HepG2 (cell line): Measurements from ENCODE around the gene MRFAP1L1. TPM values are rescaled to one million over a fixed set of nuclear protein-coding genes. Genes with fewer than 3 reads are reported as not detected.

Source experiments
- ATAC-seq: fragments of 200-7000 bp; cut with Tn5 transposase; 3 replicates; pipeline ENCODE4 v1.9.1; 2020; ENCODE audit warnings: mild to moderate bottlenecking, moderate library complexity
- BruUV-seq: library from RNA; stranded (reverse); fragments of 400-500 nt; replicated peaks from 2 replicates; lab custom pipeline; 2021; lab: Mats Ljungman, UMichigan
- CTCF ChIA-PET: fragments of 300-600 bp; formaldehyde crosslinking; extraction: SDS; loops from one replicate; lab custom pipeline; 2021; ENCODE audit warnings: low total read pairs, inconsistent platforms, low intra/inter-chr PET ratio; lab: Yijun Ruan, JAX
- POLR2A ChIA-PET: fragments of 350-600 bp; sonication (Branson Sonifier 250); formaldehyde crosslinking; loops from one replicate; lab custom pipeline; 2020; ENCODE audit warnings: antibody characterized with exemption, inconsistent platforms; lab: Yijun Ruan, JAX
- DNase-seq: peaks from one replicate; pipeline ENCODE4 v3.0.0-alpha.2; 2015; ENCODE audit warnings: low spot score
- FAIRE-seq: peaks from 3 replicates; lab custom pipeline; 2011; peaks lifted over from hg19 to GRCh38; lab: Jason Lieb, UNC
- H2AFZ ChIP-seq: one replicate; pipeline ENCODE4 v1.6.1; 2011; ENCODE audit warnings: low read length, inconsistent platforms
- H3K27ac ChIP-seq: fragments of 300-600 bp; 3 replicates; pipeline ENCODE4 v1.8.0; 2011; ENCODE audit warnings: mixed run types, mild to moderate bottlenecking, mixed read lengths, low read length, inconsistent platforms; ENCODE audit not compliant: insufficient read depth; ENCODE audit errors: extremely low read length
- H3K27me3 ChIP-seq, 2 experiments: fragments of 200-600 bp in 1 of 2; 2 replicates in 1 of 2; 3 replicates in 1 of 2; pipeline versions ENCODE4 v1.6.0 to v1.8.0; 2011; ENCODE audit warnings: low read length in 2 of 2, mild to moderate bottlenecking in 2 of 2, moderate library complexity in 2 of 2, inconsistent platforms in 1 of 2; ENCODE audit not compliant: insufficient read depth in 2 of 2, control insufficient read depth in 1 of 2
- H3K36me3 ChIP-seq, 2 experiments: fragments of 200-600 bp in 1 of 2; replicated peaks in 1 of 2; 2 replicates in 1 of 2; 3 replicates in 1 of 2; pipeline versions ENCODE4 v1.5.1 to v1.8.0; 2011; ENCODE audit warnings: low read length in 2 of 2, inconsistent platforms in 1 of 2; ENCODE audit not compliant: insufficient read depth in 2 of 2, control insufficient read depth in 1 of 2
- H3K4me1 ChIP-seq: 2 replicates; pipeline ENCODE4 v1.5.1; 2012; ENCODE audit warnings: low read length, inconsistent platforms; ENCODE audit not compliant: insufficient read depth
- H3K4me2 ChIP-seq: 2 replicates; pipeline ENCODE4 v1.6.0; 2011; ENCODE audit warnings: low read depth, low read length, inconsistent platforms
- H3K4me3 ChIP-seq, 3 experiments: fragments of 200-600 bp in 1 of 3; sonication (generic), shearing (Covaris generic) in 1 of 3; replicated peaks in 1 of 3; 2 replicates each; pipeline ENCODE4 v1.5.1; 2011 to 2016; ENCODE audit warnings: low read length in 3 of 3, inconsistent platforms in 2 of 3, low read depth in 2 of 3, mild to moderate bottlenecking in 2 of 3, control low read depth in 1 of 3, mixed read lengths in 1 of 3; ENCODE audit not compliant: insufficient read depth in 1 of 3
- H3K79me2 ChIP-seq: one replicate; pipeline ENCODE4 v1.6.1; 2011; ENCODE audit warnings: low read length, inconsistent platforms; ENCODE audit not compliant: insufficient read depth
- H3K9ac ChIP-seq: 2 replicates; pipeline ENCODE4 v1.6.0; 2011; ENCODE audit warnings: mild to moderate bottlenecking, low read depth, low read length, inconsistent platforms; ENCODE audit not compliant: insufficient read depth
- H3K9me3 ChIP-seq: 2 replicates; pipeline ENCODE4 v1.5.1; 2012; ENCODE audit warnings: mild to moderate bottlenecking, low read length
- H4K20me1 ChIP-seq: 2 replicates; pipeline ENCODE4 v1.6.0; 2011; ENCODE audit warnings: inconsistent platforms, mild to moderate bottlenecking, low read length, moderate library complexity; ENCODE audit not compliant: insufficient read depth
- KDM1A ChIP-seq: IDR thresholded peaks from 2 replicates; pipeline ENCODE4 v1.6.1; 2016; ENCODE audit warnings: missing compliant biosample characterization
- POLR2G ChIP-seq: fragments of 200-400 bp; formaldehyde crosslinking; IDR thresholded peaks from 2 replicates; pipeline ENCODE4 v1.6.1; 2018; ENCODE audit warnings: mild to moderate bottlenecking, low read depth, low read length, moderate library complexity
- RCOR2 ChIP-seq: IDR thresholded peaks from 2 replicates; pipeline ENCODE4 v1.6.1; 2016; ENCODE audit warnings: missing biosample characterization, missing genetic modification reagents
- SMYD3 ChIP-seq: sonication (generic); formaldehyde crosslinking; IDR thresholded peaks from 2 replicates; pipeline ENCODE4 v1.8.1; 2023; ENCODE audit warnings: mild to moderate bottlenecking, missing genetic modification reagents
- ZC3H4 ChIP-seq: sonication (generic); formaldehyde crosslinking; IDR thresholded peaks from 2 replicates; pipeline ENCODE4 v1.4.0; 2020; ENCODE audit warnings: missing genetic modification reagents, borderline replicate concordance
- ZFP1 ChIP-seq: IDR thresholded peaks from 2 replicates; pipeline ENCODE4 v1.6.1; 2016
- ZFP36L1 ChIP-seq: sonication (generic); formaldehyde crosslinking; IDR thresholded peaks from 2 replicates; pipeline ENCODE4 v1.8.0; 2022; ENCODE audit warnings: mild to moderate bottlenecking, missing genetic modification reagents, moderate library complexity
- ZMYM2 ChIP-seq: sonication (generic); formaldehyde crosslinking; IDR thresholded peaks from 2 replicates; pipeline ENCODE4 v1.8.0; 2022; ENCODE audit warnings: mild to moderate bottlenecking, missing genetic modification reagents
- ZMYM3 ChIP-seq: sonication (generic); formaldehyde crosslinking; IDR thresholded peaks from 2 replicates; pipeline ENCODE4 v1.5.1; 2020; ENCODE audit warnings: mild to moderate bottlenecking, missing genetic modification reagents
- ZNF225 ChIP-seq: sonication (generic); formaldehyde crosslinking; IDR thresholded peaks from 2 replicates; pipeline ENCODE4 v1.4.0; 2020; ENCODE audit warnings: mild to moderate bottlenecking, missing genetic modification reagents
- ZNF24 ChIP-seq: fragments of 450-650 bp; IDR thresholded peaks from 2 replicates; pipeline ENCODE4 v1.6.1; 2017; ENCODE audit warnings: antibody characterized with exemption, mild to moderate bottlenecking
- ZNF329 ChIP-seq: sonication (generic); formaldehyde crosslinking; IDR thresholded peaks from 2 replicates; pipeline ENCODE4 v1.9.0; 2021; ENCODE audit warnings: low read depth, mild to moderate bottlenecking, missing genetic modification reagents
- ZNF350 ChIP-seq: sonication (generic); formaldehyde crosslinking; IDR thresholded peaks from 2 replicates; pipeline ENCODE4 v1.4.0; 2020; ENCODE audit warnings: mild to moderate bottlenecking, low read depth, missing genetic modification reagents, borderline replicate concordance
- ZNF44 ChIP-seq: sonication (generic); formaldehyde crosslinking; IDR thresholded peaks from 2 replicates; pipeline ENCODE4 v1.5.1; 2020; ENCODE audit warnings: mild to moderate bottlenecking, missing genetic modification reagents
- ZNF615 ChIP-seq: sonication (generic); formaldehyde crosslinking; IDR thresholded peaks from 2 replicates; pipeline ENCODE4 v1.5.0; 2020; ENCODE audit warnings: mild to moderate bottlenecking, missing genetic modification reagents, borderline replicate concordance
- ZNF629 ChIP-seq: sonication (generic); formaldehyde crosslinking; conservative IDR thresholded peaks from 2 replicates; pipeline ENCODE4 v1.5.0; 2020; ENCODE audit warnings: missing genetic modification reagents
- ZNF788 ChIP-seq: sonication (generic); formaldehyde crosslinking; IDR thresholded peaks from 2 replicates; pipeline ENCODE4 v1.5.0; 2020; ENCODE audit warnings: mild to moderate bottlenecking, missing genetic modification reagents, borderline replicate concordance
- ZNF850 ChIP-seq: sonication (generic); formaldehyde crosslinking; conservative IDR thresholded peaks from 2 replicates; pipeline ENCODE4 v1.9.0; 2021; ENCODE audit warnings: mild to moderate bottlenecking, missing genetic modification reagents
- WGBS: methylation state at CpG from one replicate; pipeline ENCODE4 v1.1.6; 2017; ENCODE audit warnings: low lambda C conversion rate; 5-methylcytosine and 5-hydroxymethylcytosine counted together
- in situ Hi-C: cut with HindIII; loops from 2 replicates; pipeline ENCODE4 v1.10.0; 2017; ENCODE audit warnings: low pct_unique_long_range_greater_than_20kb; ENCODE audit not compliant: extremely low pct_ligation_motif_present
- intact Hi-C: fragments of 100-400 bp; cut with micrococcal nuclease; formaldehyde crosslinking; loops from one replicate; pipeline ENCODE4 v1.10.0; 2022; ENCODE audit not compliant: unreplicated experiment
- polyA plus RNA-seq, 8 experiments: library from polyadenylated mRNA; depleted of rRNA in 3 of 8; stranded (reverse) in 7 of 8; unstranded in 1 of 8; fragments of >200 nt; fragmentation: Illumina TruSeq in 4 of 8; extraction: Trizol in 4 of 8; gene quantifications; 2 replicates each; pipeline versions ENCODE4 v1.2.1 to v1.2.3, GENCODE V29; 2011 to 2016; ENCODE audit warnings: low read depth in 4 of 8, missing spikeins in 1 of 8, mixed read lengths in 1 of 8; ENCODE audit not compliant: insufficient read depth in 1 of 8
- total RNA-seq, 5 experiments: library from RNA; depleted of rRNA; stranded (reverse); fragments of >200 nt; fragmentation: Illumina TruSeq; extraction: Trizol; gene quantifications; 2 replicates each; pipeline ENCODE4 v1.2.3, GENCODE V29; 2016; ENCODE audit warnings: low read depth in 1 of 5
- TF ChIP-seq, protein P1 (sequence below): sonication (generic); formaldehyde crosslinking; IDR thresholded peaks from 2 replicates; pipeline ENCODE4 v1.5.0; 2020; ENCODE audit warnings: missing genetic modification reagents, mild to moderate bottlenecking, borderline replicate concordance
- TF ChIP-seq, protein P2 (sequence below): IDR thresholded peaks from 2 replicates; pipeline ENCODE4 v1.6.1; 2016; ENCODE audit warnings: low read depth, control low read depth
- TF ChIP-seq, protein P3 (sequence below): sonication (generic); formaldehyde crosslinking; IDR thresholded peaks from 2 replicates; pipeline ENCODE4 v1.8.1; 2023; ENCODE audit warnings: missing genetic modification reagents, mild to moderate bottlenecking, borderline replicate concordance

Gene MRFAP1L1
- total and polyA plus RNA-seq, 2 of the 13 experiments (the other 11 are each of a cell fraction or from before 2014, with no cell fraction given) = 44.8 to 76.6 TPM

DNA sequence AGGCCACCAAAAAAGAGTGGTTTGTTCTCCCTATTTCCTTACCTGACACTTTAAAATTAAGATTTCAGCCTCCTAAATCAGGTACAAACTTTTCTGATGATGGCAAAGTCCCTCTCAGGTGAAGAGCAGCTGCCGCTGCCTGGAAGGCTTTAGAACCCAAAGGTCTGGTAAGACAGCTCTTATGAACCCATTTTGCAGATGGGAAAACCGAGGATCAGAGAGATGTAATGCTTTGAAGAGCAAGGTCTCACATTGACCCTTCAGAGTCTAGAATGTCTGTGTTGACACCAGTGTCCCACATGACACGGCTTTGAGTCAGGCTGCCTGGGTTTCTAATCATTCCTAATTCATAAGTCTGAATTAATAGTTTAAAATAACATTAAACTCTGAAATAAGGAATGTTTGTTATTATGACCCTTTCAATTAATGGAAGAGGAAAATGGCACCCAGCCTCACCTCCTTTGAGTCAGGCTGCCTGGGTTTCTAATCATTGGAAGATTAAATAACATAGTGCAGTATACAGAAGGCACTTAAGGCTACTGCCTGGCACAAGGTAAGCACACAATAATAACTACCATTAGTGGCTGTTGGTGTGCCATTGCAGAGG, 44.9 kb upstream of the MRFAP1L1 start:
- POLR2A ChIA-PET = interaction anchor here (1.0 to 9.9 kb wide), 11 partner anchors 16 to 155 kb away, joined by 3 to 207 read pairs (median 5); partner anchors contain the start of genes BLOC1S4, MRFAP1, MRFAP1L1 and S100P
- TF ChIP-seq ZNF329 (0 out of 2 replicates have a peak, but pooled peaks have one; percentile 14), ZNF788 (no peak), SMYD3 (CRISPR knock-in tag) (no peak), ZNF225 (CRISPR knock-in tag) (no peak), ZNF850 (CRISPR knock-in tag) (no peak), KDM1A (CRISPR knock-in tag) (peak; percentile 98), POLR2G (no peak), RCOR2 (CRISPR knock-in tag) (peak; percentile 93), ZNF629 (CRISPR knock-in tag) (peak; percentile 100), ZFP36L1 (no peak), ZNF44 (CRISPR knock-in tag) (0 out of 2 replicates have a peak, but pooled peaks have one; percentile 3), ZMYM3 (CRISPR knock-in tag) (peak; percentile 95), ZNF350 (CRISPR knock-in tag) (no peak), ZFP1 (no peak), ZNF24 (peak; percentile 41; the same call in 1 of the 2 replicates), ZC3H4 (CRISPR knock-in tag) (no peak), ZMYM2 (CRISPR knock-in tag) (no peak), ZNF615 (CRISPR knock-in tag) (no peak)
- TF ChIP-seq, protein P1, sequence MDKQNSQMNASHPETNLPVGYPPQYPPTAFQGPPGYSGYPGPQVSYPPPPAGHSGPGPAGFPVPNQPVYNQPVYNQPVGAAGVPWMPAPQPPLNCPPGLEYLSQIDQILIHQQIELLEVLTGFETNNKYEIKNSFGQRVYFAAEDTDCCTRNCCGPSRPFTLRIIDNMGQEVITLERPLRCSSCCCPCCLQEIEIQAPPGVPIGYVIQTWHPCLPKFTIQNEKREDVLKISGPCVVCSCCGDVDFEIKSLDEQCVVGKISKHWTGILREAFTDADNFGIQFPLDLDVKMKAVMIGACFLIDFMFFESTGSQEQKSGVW (CRISPR knock-in tag) = 0 out of 2 replicates have a peak, but pooled peaks have one; percentile 7
- TF ChIP-seq, protein P2, sequence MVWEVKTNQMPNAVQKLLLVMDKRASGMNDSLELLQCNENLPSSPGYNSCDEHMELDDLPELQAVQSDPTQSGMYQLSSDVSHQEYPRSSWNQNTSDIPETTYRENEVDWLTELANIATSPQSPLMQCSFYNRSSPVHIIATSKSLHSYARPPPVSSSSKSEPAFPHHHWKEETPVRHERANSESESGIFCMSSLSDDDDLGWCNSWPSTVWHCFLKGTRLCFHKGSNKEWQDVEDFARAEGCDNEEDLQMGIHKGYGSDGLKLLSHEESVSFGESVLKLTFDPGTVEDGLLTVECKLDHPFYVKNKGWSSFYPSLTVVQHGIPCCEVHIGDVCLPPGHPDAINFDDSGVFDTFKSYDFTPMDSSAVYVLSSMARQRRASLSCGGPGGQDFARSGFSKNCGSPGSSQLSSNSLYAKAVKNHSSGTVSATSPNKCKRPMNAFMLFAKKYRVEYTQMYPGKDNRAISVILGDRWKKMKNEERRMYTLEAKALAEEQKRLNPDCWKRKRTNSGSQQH (CRISPR knock-in tag) = no peak
- TF ChIP-seq, protein P3, sequence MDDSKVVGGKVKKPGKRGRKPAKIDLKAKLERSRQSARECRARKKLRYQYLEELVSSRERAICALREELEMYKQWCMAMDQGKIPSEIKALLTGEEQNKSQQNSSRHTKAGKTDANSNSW (CRISPR knock-in tag) = 0 out of 2 replicates have a peak, but pooled peaks have one; percentile 23

More for the DNA sequence above, 44.9 kb upstream of the MRFAP1L1 start:
- CTCF ChIA-PET = no interaction called here
- no peak; the same call in 2 of the 3 replicates for ATAC-seq
- peak overlapping the region; percentile 89 for H3K4me2 ChIP-seq
- DNase-seq = no peak
- in situ Hi-C loops = no loop called here
- no peaks in the 10 kb centered on the region for H3K36me3 ChIP-seq
- H3K4me3 ChIP-seq = no peak overlapping the region
- WGBS = 44% methylated on average over 3 of the region's 3 CpGs
- H3K27me3 ChIP-seq = no peaks in the 10 kb centered on the region; a peak in 1 of 5 replicates
- no TSS peak for BruUV-seq
- no peaks in the 10 kb centered on the region for H4K20me1 ChIP-seq
- peak overlapping the region; percentile 61 for H3K27ac ChIP-seq
- intact Hi-C loops = no loop called here
- no peak overlapping the region; the same call in 1 of the 2 replicates for H3K9ac ChIP-seq
- H3K4me1 ChIP-seq = peaks cover 67% of the 10 kb centered on the region
- H3K79me2 ChIP-seq = no peaks in the 10 kb centered on the region
- H3K9me3 ChIP-seq = no peaks in the 10 kb centered on the region
- no peak overlapping the region for H2AFZ ChIP-seq
- no peak for FAIRE-seq
